HG03196 (cell line): ENCODE measurements around the gene FNDC7.
"Not testable (repeated sequence)": the region's sequence is repeated elsewhere in the genome, so short reads cannot be mapped to it uniquely, and the experiment has no call there.

Source experiments
- ATAC-seq: cut with Tn5 transposase; IDR thresholded peaks from one replicate; pipeline ENCODE4 v1.9.1; 2021; ENCODE audit not compliant: unreplicated experiment

FNDC7 gene

DNA sequence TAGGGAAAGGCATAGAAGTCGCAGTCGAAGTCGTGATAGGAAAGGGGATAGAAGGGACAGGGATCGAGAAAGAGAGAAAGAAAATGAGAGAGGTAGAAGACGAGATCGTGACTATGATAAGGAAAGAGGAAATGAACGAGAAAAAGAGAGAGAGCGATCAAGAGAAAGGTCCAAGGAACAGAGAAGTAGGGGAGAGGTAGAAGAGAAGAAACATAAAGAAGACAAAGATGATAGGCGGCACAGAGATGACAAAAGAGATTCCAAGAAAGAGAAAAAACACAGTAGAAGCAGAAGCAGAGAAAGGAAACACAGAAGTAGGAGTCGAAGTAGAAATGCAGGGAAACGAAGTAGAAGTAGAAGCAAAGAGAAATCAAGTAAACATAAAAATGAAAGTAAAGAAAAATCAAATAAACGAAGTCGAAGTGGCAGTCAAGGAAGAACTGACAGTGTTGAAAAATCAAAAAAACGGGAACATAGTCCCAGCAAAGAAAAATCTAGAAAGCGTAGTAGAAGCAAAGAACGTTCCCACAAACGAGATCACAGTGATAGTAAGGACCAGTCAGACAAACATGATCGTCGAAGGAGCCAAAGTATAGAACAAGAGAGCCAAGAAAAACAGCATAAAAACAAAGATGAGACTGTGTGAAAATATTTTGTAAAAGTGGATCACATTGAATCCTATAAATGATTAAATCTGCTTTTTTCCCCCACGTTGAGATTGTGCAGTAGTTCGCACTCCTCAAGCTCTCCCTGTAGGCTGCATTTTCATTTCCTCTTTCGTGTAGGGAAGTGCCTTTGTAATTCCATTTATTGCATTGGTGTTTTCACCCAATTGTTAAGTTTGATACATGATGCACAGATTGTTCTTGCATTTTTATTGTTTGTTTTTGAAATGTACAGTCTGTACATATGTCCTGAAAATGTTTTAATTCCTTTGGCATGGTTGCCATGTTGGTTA lies 13.1 kb upstream of the FNDC7 start:
- no peak for ATAC-seq

DNA sequence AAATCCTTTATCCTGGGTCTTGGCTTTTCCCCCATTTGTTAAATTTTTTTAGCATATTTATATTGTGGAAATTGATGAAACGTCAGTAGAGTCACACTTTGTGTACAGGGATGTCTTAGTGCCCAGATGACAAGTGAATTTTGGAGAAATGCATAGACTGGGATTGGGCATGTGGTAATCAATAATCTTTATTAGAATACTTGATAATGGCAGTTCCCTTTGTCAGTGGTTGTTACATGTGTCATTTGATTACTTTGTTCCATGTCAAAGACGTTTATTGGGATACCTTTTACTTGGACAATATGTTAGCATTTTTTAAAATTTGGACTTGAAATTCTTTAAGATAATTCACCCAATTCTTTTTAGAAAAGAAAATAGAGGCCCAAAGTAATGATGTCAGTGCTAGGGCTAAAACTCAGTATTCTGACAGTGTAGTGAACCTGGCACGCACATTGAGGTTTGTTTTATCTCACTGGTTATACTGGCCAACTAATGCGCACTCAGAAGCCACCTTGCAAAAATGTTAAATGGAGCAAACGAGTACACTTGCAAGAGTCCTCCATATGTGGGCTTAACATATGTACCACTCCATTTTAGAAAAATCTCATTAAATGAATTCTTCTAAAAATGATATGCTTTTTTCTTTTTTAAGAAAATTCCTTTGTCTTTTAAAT lies 11.4 kb upstream of the FNDC7 start:
- no peak for ATAC-seq

DNA sequence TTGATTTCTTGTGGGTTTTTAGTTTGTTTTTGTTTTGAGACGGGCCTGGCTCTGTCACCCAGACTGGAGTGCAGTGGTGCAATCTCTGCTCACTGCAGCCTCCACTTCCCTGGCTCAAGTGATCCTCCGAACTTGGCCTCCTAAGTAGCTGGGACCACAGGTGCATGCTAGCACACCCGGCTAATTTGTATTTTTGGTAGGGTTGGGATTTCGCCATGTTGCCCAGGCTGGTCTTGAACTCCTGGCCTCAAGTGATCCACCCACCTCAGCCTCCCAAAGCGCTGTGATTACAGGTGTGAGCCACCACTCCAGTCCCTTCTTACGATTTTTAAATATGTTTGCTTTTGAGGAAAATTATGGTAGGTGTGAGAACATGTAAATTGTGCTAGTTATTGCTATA lies 10.6 kb upstream of the FNDC7 start:
- not testable (repeated sequence) for ATAC-seq

DNA sequence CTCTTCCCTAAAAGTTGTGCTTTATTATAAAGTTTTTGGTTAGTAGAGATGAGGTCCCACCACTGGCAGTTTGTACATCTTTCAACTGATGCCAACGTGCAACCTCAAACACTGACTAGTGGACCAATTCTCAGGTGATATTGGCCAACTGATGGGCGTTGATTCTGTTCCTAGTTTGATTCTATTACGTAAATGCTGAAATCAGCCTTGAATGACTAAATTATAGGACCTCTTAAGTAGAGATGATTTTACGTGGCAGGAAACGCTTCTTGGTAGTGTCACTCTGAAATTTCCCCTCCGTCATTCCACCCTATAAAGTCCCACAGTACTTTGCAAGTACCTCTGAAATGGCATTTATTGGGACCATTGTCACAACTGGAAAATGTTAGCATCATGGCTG lies 8.8 kb upstream of the FNDC7 start:
- ATAC-seq = no peak

DNA sequence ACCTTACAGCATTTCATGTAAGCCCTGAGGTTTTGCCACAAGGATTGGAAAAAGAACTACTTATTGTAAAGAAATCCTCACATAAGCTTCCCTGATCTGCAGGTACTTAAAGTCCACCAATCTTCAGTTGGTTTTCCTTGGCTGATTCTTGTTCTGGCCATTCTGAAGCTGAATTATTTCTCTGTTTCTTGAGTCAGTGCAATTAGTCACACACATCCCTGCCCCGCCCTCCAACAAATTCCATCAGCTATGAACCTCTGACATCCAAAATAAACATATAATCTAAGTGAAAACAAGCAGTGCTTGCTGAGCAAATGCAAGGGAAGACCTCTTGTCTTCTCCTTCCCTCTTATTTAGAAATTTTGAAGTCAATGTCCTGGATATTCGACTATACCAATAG lies 8.2 kb upstream of the FNDC7 start:
- ATAC-seq = no peak

DNA sequence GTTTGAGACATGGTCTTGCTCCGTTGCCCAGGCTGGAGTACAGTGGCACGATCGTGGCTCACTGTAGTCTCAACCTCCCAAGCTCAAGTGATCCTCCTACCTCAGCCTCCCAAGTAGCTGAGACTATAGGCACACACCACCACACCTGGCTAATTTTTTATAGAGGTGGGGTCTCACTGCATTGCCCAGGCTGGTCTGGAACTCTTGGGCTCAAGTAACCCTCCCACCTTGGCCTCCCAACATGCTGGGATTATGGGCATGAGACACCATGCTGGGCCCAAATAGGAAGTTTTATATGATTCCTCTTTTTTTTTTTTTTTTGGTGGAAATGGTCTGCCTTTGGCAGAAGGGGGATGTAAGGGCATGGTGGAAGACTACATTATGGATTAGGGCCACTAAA lies 6.1 kb upstream of the FNDC7 start:
- no peak for ATAC-seq

DNA sequence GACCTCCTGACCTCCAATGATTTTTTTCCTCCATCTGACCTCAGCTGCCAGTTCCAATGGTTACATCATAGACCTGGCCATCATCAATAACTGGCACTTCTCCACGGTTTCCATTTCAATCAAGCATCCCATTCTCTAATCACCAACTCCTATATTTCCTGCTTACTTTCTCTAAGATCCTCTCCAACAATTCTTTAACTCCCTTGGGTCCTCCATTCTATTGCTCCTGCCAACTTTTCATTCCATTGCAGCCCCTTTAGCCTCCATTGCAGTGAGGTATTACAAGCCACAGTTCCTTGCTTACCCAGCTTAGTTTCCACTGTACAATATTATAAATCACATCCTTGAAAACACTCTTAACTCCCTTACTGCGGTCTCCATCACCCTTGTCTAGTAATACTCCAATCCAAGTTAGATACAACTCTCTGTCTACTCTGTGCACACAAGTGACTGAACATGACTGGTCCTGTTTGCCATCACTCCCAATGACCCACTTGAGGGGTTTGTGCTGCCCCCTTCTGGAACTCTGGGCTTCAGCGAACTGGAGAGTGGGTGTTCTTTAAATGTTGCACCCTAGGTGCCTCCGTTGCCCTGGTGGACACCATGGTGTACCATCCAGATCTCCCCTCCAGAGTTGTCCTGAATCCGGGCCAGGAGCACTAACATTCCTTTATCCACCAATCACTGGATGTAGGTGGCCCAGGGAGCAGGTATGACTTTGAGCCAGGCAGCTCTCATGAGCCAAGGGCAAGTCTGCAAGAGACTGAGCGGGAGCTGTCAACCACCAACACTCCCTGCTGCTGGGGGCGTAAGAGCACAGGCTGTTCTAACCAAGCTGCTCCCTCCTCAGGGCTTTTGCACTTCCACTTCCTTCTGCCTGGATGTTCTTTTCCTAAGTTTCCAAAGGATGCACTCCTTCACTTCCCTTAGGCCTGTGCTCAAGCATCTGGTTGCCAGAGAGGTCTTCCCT lies 3.7 kb upstream of the FNDC7 start:
- ATAC-seq = no peak

DNA sequence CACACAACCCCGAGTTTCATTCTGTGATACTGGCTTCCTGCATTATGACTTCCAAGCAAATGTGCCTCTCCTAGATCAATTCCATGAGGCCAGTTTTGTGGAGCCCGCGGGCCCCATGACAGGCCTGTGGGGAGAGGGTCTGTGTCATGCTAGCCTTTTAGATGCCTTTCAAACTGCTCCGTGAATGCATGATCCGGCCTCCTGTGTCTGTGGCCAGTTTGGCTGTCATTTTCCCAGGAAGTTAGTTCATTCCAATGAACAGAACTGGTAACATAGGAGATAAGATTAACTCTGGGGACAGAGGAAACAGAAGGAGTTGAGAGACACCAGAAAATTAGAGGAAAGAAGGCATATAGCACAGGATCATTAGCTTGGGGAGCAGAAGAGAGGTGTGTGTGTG lies 3.2 kb downstream of the FNDC7 start:
- no peak for ATAC-seq

DNA sequence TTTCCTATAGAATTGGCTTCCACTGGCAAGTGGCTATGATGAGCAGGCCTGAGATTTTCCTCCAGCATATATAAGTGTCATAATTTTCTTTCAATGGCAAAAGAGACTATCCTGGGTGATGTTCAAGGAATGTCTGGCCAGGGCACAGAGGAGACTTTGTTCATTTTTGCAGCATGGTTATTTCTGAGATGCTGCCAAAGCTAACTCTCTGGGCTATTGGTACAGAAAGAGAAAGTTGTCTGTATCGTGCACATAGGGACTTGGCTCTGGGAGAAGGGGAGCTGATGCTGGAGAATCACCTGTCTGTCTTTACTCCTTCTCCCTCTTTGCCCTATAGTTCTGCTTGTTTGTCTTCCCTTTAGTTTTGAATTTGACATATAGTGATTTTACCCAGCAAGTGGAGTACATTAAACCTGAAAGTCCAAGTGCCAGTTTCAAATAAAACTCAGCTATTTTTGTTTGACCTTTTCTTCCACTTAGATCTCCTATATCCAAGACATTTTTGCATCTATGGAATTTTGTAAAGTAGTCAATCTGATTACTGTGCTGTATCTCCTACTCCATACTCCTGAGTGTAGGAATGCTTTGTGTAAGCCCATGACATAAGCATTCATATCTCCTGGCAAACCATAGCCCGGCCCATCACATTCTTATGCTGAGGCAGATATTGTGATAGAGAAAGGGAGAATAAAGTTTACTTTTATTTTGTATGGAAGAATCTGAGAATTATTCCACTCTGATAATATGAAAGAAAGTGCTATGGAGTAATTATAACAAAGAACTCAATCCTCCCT lies 3.9 kb downstream of the FNDC7 start:
- no peak for ATAC-seq

DNA sequence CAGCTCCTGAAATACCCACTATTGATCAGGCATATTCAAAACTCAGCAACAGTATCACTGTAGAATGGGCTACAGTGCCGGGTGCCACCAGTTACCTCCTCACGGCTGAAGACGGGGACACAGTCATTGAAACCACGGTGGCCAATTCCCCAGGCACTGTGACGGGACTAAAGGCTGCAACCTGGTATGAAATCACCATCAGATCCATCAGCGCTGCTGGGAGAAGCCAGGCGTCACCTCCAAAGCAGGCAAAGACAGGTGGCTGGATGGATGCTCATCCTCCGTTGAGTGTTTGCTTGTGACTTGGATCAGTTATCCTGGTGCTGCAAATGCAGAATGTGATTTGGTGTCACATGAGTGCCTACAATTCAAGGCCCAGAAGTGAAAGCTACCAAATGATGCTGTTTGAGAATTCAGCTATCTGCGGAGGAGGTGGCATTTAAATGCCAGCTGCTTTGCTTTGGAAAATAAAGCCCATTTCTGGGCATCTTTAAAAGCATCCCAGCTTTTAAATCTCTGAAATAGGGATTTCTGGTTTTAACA lies 5.1 kb downstream of the FNDC7 start:
- no peak for ATAC-seq

DNA sequence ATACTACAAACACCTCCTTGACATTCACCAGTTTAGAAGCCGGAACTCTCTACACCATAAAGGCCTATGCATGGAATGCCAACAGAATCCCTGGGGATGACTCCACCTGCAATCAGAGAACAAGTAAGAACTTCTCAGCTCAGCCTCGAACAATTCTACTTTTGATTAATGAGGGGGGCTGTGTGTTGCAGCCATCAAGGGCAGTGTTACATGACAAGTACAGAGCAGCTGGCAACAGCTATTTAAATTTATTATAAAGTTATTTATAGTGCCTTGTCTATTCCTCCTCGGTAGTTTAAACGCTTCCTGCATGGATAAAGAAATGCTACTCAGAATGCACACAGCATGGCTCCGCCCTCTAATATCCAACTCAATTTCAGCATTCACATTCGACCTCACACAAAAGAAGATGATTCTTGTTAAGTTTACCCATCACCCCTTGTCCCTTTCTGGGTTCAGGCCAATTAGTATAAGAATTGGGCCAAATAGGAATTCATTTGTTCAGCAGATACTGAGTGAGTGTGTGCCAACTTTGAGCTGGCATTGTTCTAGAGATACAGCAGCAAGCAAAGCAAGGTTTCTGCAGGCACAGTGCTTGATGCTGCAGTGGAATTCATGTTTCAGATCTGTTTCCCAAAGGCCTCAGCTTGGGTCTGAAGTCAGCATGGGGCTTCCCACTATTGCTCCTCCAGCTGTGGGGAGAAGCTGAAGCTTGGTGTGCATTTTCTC lies 6.4 kb downstream of the FNDC7 start:
- no peak for ATAC-seq

DNA sequence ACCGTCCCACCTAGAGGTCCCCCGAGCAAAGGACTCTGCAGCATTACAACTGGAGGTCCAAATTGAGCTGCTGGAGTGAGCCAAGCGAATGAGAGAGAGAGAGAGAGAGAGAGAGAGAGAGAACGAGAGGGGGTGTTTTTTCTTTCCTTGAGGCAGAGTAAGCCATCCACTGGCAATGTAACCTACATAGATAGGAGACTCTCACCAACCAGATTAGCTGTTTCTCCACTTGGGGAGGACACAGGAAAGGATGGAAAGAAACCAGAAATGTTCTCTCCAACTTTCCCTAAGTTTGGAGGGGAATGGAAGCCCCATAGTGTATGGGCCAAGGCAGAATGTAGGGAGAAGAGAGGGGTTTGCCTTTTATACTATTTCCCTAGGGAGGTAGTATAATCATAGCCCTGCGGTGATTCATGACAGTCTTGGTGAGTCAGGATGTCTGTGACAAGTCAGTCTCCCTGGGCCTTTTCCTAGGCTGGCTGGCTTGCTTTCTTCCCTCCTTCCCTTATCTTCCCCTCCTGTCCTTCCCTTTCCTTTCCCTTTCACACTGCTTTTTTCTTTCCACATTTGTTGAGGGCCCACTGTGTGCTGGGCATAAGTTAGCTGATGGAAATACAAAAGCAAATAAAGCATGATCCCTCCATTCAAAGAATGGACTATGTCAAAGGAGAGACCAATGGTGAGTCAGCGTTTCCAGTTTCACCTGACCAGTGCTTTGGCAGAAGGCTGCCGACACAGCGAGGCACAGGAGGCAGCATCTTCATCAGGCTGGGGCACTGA lies 7.1 kb downstream of the FNDC7 start:
- no peak for ATAC-seq

DNA sequence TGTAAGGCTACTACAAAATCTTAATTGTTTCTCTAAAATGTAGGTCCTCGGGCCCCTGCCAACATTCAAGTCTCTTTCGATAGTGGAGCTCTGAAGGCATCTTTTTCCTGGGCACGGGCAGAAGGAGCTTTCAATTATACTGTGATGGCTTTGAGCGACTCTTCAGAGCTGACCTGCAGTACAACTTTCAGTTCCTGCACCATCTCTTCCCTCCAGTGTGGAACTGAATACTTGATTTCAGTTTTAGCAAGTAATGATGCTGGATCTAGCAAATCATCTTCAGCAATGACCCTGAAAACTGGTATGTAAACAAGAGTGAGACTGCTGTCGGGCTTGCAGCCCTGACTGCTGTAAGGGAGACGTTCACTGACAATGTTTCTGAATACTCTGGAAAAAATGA lies 9.6 kb downstream of the FNDC7 start:
- ATAC-seq = no peak

DNA sequence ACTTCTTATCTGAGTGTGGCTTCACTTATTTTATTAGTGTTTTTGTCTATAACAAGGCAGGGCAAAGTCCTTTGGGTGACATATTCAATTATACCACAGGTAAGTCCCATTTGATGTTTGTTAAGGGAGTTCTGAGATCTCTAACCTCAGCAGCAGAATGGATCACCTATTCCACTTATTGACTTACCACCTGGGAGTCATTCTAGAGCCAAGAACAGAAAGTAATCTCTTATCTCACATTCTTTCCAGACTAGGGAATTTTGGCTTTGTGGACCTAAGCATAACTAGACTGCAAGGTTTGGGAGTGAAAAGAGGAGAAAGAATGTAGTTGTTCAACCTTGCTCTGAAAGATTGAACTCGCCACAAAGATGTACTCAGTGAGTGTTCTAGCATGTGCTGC lies 13.2 kb downstream of the FNDC7 start:
- no peak for ATAC-seq

DNA sequence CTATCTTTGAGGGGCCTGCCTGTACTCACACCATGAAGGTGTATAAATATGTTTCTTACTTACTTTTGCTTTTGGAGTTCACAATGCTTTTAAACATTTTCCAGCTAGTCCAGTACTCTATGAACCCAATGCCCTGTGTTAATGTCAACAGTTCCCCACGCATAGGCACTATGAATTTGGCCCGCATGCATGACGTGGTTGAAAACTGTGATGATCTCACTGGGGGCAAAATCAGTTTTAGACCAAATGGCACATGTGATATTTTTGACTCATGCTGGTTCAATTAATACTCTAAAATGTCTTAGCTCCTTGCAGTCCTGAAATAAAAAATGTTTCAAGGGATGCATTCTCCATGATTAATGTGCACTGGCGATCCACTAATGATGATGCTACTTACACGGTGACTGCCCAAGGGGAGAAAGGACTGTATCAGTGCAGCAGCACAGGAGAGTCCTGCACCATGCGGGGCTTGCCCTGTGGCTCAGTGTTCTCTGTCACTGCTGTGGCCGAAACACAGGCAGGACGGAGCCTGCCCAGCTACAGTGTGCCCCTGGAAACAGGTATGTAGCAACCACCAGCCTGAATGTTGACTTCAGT lies 15.7 kb downstream of the FNDC7 start:
- ATAC-seq = no peak

DNA sequence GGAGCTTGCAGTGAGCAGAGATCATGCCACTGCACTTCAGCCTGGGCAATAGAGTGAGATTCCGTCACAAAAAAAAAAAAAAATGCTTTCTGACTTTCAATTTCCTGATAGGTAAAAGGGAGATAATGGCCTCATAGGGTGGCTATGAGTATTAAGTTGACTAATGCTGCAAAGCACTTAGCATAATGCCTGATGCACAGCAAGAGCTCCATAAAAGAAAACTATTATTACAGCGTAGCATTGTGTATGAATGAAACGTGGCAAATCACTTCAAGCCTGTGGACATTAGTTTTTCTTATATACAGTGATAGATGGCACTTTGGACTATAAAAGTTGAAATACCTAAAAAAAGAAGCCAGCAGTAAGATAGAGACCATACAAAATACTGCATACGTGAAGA lies 16.8 kb downstream of the FNDC7 start:
- no peak for ATAC-seq

DNA sequence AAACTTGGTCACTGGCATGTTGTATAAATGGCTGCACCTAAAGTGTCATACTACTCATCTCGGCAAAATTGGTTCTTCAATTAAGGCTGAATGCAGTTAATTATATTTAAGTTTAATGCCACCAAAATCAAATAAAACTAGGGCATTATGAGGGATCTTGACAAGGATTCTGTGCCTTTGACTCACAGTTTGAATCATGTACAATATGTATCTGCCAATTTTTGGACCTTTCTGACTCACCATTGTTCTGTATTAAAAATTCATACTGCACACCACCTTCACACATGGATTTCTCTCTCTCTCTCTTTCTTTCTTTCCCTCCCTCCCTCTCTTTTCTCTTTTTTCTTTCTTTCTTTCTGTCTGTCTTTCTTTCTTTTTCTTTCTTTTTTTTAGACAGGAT lies 19.7 kb downstream of the FNDC7 start:
- no peak for ATAC-seq

DNA sequence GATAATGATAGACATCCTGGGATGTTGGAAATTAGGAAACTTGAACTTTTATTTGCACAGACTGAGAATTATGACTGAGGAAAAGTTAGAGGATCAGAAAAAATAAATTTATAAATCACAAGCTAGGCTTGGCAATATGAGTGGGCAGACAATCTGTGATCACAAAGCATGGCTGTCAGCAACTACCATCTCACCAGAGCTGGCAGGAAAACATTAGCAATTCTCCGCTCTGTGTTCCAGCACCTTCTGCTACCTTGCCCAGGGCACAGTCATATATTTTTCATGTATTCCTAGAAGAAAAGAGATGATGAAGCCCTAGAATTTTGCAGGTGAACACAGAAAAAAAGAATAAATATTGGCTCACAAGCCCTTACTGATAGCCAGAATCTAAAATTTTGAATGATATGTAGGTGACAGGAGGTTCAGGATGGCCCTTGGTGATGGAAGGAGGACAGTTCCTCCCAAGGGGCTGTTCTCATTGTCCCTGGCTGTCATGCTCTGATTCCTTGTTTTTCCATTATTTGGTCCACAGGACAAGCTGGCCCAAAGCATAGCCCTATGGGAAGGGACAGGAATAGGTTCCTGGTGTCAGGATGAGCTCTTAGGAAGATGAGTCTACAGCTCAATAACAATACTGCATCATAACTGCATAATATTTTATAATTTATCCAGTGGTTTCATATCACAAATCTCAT lies 21.6 kb downstream of the FNDC7 start:
- no peak for ATAC-seq
